Activated CD4-positive, alpha-beta T cell treated with anti-CD3 and anti-CD28 coated beads, Interleukin-2, amount 10 ng/mL, durations not matched to agents 24 days and 14 days (primary cell): ENCODE measurements around the gene C8G. TPM values are rescaled to one million over a fixed set of nuclear protein-coding genes. Genes with fewer than 3 reads are reported as not detected.

Source experiments
- DNase-seq: peaks from one replicate; pipeline ENCODE4 v3.0.0; 2022
- H3K27ac Mint-ChIP-seq: one replicate; pipeline ENCODE4 v1.8.0; 2022; ENCODE audit warnings: mild to moderate bottlenecking, mixed read lengths
- H3K27me3 Mint-ChIP-seq: one replicate; pipeline ENCODE4 v1.8.0; 2022; ENCODE audit warnings: mixed read lengths
- H3K36me3 Mint-ChIP-seq: one replicate; pipeline ENCODE4 v1.8.0; 2022; ENCODE audit warnings: low read depth, mild to moderate bottlenecking, mixed read lengths
- H3K4me1 Mint-ChIP-seq: one replicate; pipeline ENCODE4 v1.8.0; 2021; ENCODE audit warnings: mixed read lengths
- H3K4me3 Mint-ChIP-seq: one replicate; pipeline ENCODE4 v1.8.0; 2022; ENCODE audit warnings: mild to moderate bottlenecking, moderate library complexity, mixed read lengths
- H3K9me3 Mint-ChIP-seq: one replicate; pipeline ENCODE4 v1.8.0; 2021; ENCODE audit warnings: mixed read lengths
- intact Hi-C: fragments of 100-400 bp; cut with micrococcal nuclease; formaldehyde crosslinking; loops from one replicate; pipeline ENCODE4 v1.15.1; 2023
- total RNA-seq: library from RNA; stranded (reverse); gene quantifications from 2 replicates; pipeline ENCODE4 v1.2.3, GENCODE V29; 2022

C8G gene
- total RNA-seq, 1 donor from 2014 or later: 1.7 TPM

DNA sequence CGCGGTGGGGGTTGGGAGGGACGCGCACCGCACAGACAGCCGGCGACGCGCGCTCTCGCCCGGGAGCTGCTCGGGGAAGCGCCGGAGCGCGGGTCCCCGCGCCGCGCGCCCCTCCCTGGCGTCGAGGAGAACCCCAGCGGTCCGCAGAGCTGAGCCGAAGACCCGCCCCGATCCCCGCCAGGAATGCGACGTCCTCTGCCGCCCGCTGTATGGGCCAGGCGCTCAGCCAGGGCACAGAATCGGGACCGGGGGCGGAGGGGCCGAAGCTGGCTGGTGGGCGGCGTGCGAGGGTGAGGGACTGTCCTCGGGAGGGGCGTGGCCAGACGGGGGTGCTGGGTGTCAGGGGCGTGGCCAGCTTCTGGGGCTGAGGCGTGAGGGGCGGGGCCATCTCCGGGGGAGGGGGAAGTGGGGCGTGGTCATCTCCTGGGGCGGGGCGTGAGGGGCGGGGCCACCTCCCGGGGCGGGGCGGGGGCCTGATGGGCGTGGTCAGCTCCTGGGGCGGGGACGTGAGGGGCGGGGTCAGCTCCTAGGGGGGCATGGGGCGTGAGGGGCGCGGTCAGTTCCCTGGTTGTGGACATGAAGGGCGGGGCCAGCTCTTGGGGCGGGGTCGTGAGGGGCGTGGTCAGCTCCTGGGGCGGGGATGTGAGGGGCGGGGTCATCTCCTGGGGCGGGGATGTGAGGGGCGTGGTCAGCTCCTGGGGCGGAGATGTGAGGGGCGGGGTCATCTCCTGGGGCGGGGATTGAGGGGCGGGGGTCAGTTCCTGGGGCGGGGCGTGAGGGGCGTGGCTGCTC, 33.2 kb downstream of the C8G start:
- Mint-ChIP-seq H3K4me1 (peaks cover 7% of the 10 kb centered on the region), H3K27me3 (peaks cover 5% of the 10 kb centered on the region), H3K27ac (no peak overlapping the region), H3K4me3 (no peak overlapping the region), H3K9me3 (no peaks in the 10 kb centered on the region), H3K36me3 (no peaks in the 10 kb centered on the region)
- intact Hi-C loops: loop anchor here (2.0 to 10.0 kb wide), 2 partner anchors 15 to 177 kb away; partner anchors contain the start of gene PAXX
- DNase-seq: peak; percentile 91

DNA sequence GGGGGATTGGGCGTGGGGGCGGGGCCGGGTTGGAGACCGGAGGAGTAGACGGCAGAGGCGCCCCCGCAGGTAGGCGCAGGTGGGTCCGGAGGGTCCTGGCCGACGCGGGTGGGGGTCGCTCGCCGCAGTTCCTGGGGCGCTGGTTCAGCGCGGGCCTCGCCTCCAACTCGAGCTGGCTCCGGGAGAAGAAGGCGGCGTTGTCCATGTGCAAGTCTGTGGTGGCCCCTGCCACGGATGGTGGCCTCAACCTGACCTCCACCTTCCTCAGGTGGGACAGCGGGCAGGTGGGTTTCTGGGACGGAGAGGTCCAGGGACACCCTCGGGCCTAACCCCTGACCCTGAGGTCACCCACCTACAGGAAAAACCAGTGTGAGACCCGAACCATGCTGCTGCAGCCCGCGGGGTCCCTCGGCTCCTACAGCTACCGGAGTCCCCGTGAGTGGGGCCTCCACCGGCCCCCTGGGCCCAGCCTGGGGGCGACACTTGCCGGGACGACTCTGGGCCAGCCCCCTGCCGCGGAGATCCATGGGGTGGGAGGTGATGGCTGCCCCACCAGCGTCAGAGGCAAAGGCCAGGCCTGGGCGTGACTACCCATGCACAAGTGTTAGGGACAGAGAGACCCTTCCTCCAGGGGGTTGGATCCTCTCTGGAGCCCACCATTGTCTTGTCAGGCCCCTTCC, 34.0 kb downstream of the C8G start:
- Mint-ChIP-seq H3K27ac (no peak overlapping the region), H3K4me3 (no peak overlapping the region), H3K36me3 (no peaks in the 10 kb centered on the region), H3K4me1 (peaks cover 7% of the 10 kb centered on the region), H3K27me3 (peaks cover 9% of the 10 kb centered on the region), H3K9me3 (no peaks in the 10 kb centered on the region)
- intact Hi-C loops: loop anchor here (2.0 to 10.0 kb wide), 2 partner anchors 14 to 176 kb away; partner anchors contain the start of gene PAXX
- DNase-seq: no peak

DNA sequence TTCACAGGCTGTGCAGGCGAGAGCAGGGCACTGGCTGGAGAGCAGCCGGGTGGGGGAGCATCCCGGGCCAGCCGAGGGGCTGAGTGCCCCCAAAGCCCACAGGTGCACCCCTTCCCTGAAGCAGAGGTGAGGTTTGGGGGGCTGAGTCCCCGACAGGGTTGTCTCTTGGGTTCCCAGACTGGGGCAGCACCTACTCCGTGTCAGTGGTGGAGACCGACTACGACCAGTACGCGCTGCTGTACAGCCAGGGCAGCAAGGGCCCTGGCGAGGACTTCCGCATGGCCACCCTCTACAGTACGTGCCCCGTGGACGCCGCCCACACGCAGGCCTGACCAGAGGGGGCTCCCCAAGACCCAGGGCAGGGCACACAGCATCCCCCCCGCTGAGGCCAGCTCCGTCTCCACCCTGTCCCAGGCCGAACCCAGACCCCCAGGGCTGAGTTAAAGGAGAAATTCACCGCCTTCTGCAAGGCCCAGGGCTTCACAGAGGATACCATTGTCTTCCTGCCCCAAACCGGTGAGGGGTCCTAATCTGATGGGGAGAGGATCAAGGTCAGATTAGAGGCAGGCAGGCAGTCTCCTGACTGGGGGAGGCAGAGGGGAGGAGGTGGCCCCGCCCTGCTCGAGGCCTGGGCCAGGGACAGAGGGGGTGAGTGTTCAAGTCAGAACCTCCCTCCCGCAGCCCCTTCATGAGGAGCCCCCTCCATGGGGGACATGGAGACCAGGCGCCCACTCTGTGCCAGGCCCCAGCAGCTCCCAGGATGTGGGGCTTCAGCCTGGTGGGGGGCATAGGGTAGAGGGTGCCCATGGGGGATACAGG, 34.9 kb downstream of the C8G start:
- peaks cover 6% of the 10 kb centered on the region for H3K4me1 Mint-ChIP-seq
- peak overlapping the region; percentile 48 for H3K27ac Mint-ChIP-seq
- no peak overlapping the region for H3K4me3 Mint-ChIP-seq
- H3K9me3 Mint-ChIP-seq: no peaks in the 10 kb centered on the region
- peaks cover 16% of the 10 kb centered on the region for H3K27me3 Mint-ChIP-seq
- intact Hi-C loops: loop anchor here (2.0 to 10.0 kb wide), 2 partner anchors 13 to 175 kb away; partner anchors contain the start of gene PAXX
- H3K36me3 Mint-ChIP-seq: no peaks in the 10 kb centered on the region
- no peak for DNase-seq

DNA sequence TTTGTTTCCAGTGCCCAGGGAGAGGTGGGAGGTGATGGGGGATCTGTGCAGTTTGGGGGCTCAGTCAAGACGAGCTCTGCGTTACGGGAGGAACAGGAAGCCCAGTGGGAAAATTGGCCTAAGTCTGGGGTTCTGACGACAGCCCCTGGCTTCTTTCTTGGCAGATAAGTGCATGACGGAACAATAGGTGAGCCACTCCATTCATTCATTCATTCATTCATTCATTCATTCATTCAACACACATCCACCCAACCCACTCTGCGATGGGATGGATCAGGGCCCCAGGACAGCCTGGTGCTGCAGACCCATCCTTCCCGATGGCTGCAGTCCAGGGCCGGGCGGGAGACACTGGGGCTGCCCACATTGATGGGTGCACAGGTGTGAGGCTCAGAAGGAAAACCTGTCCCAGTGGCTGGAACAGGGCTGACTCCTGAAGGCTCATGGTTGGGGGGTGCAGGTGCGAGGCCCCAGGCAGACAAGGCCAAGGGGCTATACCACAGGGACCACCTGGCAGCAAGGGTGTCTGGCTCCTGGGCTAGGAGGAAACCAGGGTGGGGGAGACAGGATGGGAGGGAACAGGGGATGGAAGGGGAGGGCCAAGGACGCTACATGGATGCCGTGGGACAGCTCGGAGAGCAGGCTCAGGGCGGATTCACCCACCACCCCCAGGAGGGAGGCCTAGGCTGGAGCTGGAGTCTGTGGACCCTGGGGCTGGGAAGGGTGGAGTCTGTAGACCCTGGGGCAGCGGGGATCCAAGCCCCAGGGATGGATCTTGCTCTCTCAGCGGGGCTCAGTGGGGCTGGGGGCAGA, 35.8 kb downstream of the C8G start:
- Mint-ChIP-seq H3K9me3 (no peaks in the 10 kb centered on the region), H3K4me1 (peaks cover 2% of the 10 kb centered on the region), H3K4me3 (no peak overlapping the region), H3K27ac (no peak overlapping the region), H3K36me3 (no peaks in the 10 kb centered on the region), H3K27me3 (peaks cover 13% of the 10 kb centered on the region)
- DNase-seq: no peak
- intact Hi-C loops: no loop called here

DNA sequence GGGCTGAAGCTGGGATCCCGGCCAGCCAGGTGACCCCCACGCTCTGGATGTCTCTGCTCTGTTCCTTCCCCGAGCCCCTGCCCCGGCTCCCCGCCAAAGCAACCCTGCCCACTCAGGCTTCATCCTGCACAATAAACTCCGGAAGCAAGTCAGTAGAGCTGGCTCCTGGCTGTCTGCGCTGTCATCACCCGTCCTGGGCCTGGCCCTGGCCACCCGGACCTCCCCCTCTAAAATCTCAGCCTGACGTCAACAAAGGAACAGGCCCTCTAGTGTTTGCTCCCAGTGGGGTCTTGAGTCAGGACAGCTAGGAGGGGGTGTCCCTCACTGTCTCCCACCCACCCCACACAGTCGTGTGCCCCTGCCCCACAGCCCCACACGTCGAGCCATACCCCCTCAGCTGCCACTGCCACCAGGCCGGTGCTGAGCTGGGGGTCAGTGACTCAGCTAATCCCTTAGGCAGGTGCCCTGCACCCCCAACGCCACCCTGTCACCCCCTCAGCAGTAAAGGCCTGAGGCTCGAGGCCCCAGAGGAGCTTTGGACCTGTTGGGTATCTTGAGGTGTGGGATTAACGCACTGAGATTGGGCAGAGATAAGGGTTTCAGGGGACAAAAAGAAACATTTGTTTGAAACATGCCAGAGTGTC, 36.7 kb downstream of the C8G start:
- Mint-ChIP-seq H3K4me3 (no peak overlapping the region), H3K36me3 (no peaks in the 10 kb centered on the region), H3K27ac (no peak overlapping the region), H3K27me3 (peaks cover 19% of the 10 kb centered on the region), H3K4me1 (no peaks in the 10 kb centered on the region), H3K9me3 (no peaks in the 10 kb centered on the region)
- intact Hi-C loops: no loop called here
- DNase-seq: no peak

DNA sequence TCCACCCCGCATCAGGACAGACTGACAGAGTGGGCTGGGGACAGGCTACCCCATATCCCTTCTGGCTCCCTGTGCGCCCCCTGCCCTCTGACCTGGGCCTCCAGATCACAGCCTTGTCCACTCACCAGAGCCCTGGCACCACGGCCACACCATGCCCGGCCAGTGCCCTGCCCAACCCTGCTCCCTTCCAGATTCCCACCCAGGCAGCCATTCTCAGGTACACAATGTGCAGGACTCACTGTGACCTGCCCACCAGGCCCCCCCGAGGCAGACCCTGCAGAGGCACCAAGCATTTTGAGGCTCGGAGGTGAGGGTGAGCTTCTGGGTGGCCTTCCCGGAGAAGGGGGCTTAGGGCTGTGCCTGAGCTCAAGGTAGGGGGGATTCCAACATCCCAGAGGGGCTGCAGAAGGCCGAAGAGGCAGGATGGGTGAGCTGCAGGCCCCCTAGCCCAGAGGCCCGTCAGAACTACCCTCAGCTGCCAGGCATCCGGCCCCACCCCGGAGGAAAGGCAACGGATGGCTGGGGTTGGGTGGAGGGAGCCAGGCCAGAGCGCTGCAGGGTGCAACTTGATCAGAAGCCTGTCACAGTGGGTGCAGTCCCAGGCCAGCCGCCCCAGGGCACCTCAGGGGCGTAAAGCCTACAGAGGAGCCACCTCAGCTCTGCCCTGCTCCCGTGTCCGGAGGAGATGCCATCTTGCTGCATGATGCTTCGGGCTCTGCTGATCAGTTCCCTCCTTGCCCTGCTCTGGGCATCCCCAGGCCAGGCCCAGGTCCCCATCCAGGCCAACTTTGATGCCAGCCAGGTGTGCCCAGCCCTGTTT, 37.4 kb downstream of the C8G start, which contains the start of gene LCNL1:
Gene LCNL1, plus strand, starts transcription at position 762 of the 820 bp plus-strand sequence. CDS start 594 bp downstream, outside the sequence.
- no peaks in the 10 kb centered on the region for H3K9me3 Mint-ChIP-seq
- no peak for DNase-seq

DNA sequence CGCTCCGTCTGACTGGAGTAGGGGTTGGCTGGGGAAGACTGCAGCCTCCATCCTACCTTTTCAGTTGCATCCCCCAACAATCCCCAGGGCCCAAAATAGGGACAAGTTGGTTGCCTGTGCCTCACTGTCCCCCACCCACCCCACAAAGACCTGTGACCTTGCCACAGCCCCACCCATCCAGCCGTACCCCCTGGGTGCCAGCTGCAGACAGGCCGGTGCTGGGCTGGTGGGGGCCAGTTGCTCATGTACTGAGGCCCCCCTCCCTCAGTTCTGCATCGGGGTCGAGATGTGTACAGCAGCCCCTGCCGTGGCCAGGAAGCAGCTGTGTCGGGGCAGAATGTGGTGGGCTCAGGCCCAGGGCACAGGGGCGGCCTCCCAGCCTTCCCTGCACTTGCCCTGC, 38.1 kb downstream of the C8G start:
- Mint-ChIP-seq H3K4me1 (no peaks in the 10 kb centered on the region), H3K36me3 (no peaks in the 10 kb centered on the region), H3K27me3 (peaks cover 24% of the 10 kb centered on the region), H3K9me3 (no peaks in the 10 kb centered on the region), H3K4me3 (no peak overlapping the region), H3K27ac (no peak overlapping the region)
- no peak for DNase-seq
- intact Hi-C loops: no loop called here

More for the DNA sequence above, 37.4 kb downstream of the C8G start, which contains the start of gene LCNL1:
- intact Hi-C loops: no loop called here
- Mint-ChIP-seq H3K4me3 (no peak within 1 kb of the TSS), H3K27ac (no peak within 1 kb of the TSS), H3K27me3 (peaks cover 21% of the 10 kb centered on the region), H3K36me3 (no peaks in the 10 kb centered on the region), H3K4me1 (no peaks in the 10 kb centered on the region)

DNA sequence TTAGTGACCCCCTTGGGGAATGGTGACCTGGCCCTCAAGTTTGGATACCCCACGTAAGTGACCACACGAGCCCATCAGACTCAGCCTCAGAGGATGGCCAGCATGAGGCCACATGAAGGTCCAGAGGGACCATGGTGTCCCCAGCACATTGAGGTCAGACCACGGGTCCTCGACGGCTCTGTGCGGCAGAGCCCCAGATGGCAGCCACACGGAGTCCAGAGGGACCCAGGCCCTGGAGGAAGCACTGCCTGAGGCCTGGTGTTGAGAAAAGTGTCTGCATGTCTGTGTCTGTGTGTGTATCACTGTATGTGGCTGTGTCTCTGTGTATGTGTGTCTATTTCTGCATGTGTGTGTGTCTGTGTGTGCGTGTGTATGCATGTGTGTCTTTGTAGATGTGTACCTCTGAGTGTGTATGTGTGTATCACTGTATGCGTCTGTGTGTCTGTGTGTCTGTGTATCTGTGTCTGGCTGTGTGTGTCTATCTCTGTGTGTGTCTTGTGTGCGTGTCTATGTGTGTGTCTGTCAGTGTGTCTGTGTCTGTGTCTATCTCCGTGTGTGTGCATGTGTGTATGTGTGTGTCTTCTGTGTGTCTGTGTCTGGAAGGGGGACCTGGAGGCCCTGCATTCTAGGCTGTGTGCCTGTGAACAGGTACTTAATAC, 38.7 kb downstream of the C8G start:
- Mint-ChIP-seq H3K27me3 (peaks cover 28% of the 10 kb centered on the region), H3K36me3 (no peaks in the 10 kb centered on the region), H3K9me3 (no peaks in the 10 kb centered on the region), H3K4me3 (no peak overlapping the region), H3K27ac (no peak overlapping the region), H3K4me1 (no peaks in the 10 kb centered on the region)
- intact Hi-C loops: no loop called here
- no peak for DNase-seq

DNA sequence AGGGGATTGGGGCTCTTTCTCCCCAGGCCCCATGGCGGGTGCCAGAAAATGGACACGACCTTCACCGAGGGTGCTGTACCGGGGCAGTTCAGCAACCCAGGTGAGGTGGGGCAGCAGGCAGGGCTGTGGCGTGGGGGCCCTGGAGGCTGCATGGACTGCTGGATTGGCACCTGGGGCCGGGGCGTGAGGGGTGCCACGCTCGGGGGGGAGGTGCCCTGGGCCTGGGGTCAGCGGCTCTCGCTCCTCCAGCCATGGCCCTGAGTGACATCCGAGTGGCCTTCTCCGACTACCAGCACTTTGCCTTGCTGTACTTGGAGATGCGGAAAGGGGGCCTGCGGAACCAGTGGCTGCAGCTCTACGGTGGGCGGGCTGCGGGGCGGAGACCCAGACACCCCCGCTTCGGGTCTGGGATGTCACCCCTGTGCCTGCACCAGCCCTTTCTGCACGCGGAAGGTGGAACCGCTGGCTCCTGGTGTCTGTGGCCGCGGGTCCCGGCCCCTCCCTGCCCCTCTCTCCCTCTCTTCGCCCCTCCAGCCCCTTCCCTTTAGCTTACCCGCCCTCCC, 39.5 kb downstream of the C8G start:
- no peak for DNase-seq
- no peaks in the 10 kb centered on the region for H3K9me3 Mint-ChIP-seq
- H3K27me3 Mint-ChIP-seq: peaks cover 30% of the 10 kb centered on the region
- H3K4me3 Mint-ChIP-seq: no peak overlapping the region
- H3K4me1 Mint-ChIP-seq: no peaks in the 10 kb centered on the region
- intact Hi-C loops: no loop called here
- H3K36me3 Mint-ChIP-seq: no peaks in the 10 kb centered on the region
- no peak overlapping the region for H3K27ac Mint-ChIP-seq

DNA sequence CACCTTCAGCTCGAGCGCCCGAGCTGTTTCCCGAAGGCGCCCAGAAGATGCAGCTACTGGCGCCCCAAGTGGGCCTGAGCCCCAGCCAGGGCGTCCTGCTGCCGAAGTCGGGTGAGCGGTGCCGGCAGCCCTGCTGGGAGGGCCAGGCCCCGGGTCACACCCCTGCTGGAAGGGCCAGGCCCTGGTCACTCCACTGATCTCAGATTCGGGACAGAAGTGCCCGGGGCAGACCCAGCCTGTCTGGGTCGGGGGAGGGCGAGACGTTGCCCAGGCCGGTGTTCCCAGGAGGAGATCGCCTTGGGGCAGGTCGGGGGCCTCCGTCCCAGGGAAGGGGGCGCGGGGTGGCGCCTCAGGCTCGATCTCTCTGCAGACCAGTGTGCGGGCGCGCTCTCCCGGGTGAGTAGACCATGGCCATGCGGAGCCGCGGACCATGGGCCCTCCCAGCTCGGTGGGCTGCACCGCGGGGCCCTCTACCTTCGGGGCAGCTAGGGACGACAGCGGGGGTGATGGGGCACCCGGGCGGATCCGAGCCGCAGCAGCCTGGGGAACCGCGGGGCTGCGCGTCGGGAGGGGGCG, 40.1 kb downstream of the C8G start:
- no peaks in the 10 kb centered on the region for H3K9me3 Mint-ChIP-seq
- intact Hi-C loops: no loop called here
- no peak overlapping the region for H3K27ac Mint-ChIP-seq
- H3K4me1 Mint-ChIP-seq: no peaks in the 10 kb centered on the region
- H3K36me3 Mint-ChIP-seq: no peaks in the 10 kb centered on the region
- peaks cover 36% of the 10 kb centered on the region for H3K27me3 Mint-ChIP-seq
- H3K4me3 Mint-ChIP-seq: no peak overlapping the region
- no peak for DNase-seq

DNA sequence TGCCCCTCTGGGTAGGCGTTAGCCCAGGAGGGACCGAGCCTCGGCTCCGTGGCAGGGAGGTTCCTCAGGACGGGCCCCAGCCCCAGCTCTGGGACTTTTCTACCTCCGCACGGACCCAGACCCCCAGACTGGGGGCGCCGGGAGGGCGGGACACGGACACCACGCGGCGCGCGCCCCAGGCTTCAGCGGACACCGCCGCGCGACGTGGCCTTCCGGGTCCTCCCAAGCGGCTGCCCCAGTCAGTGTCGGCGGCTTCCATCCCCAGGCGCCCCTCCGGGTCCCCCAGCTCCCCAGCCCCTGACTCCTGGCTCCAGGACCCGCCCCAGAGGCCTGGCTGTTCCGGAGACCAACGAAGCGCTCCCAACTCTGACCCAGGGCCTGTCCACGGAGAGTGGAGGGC, 40.8 kb downstream of the C8G start:
- Mint-ChIP-seq H3K4me1 (peaks cover 2% of the 10 kb centered on the region), H3K27ac (no peak overlapping the region), H3K9me3 (no peaks in the 10 kb centered on the region), H3K36me3 (no peaks in the 10 kb centered on the region), H3K27me3 (peaks cover 40% of the 10 kb centered on the region), H3K4me3 (no peak overlapping the region)
- intact Hi-C loops: no loop called here
- DNase-seq: no peak
